ENCODE measurements around the gene INPPL1.
"Not testable (repeated sequence)": the region's sequence is repeated elsewhere in the genome, so short reads cannot be mapped to it uniquely, and the experiment has no call there.

The INPPL1 gene

GRCh38 chr11:72189455-72190250 lies 34.9 kb upstream of the INPPL1 start:
- TF ChIP-seq FOXP2 (optimal IDR thresholded peaks at IDR 0.05; ENCODE audit: control extremely low read depth, extremely low read length, insufficient read depth) (no peak), POLR2AphosphoS5 (IDR thresholded peaks at IDR 0.05; ENCODE audit: borderline replicate concordance, low read depth, low read length) (no peak), EZH2 (IDR thresholded peaks at IDR 0.05) (no peak)
- Histone ChIP-seq H3K9me3 (ENCODE audit: low read depth, low read length) (no peaks in the 10 kb centered on the region), H3K27ac (no peak overlapping the region), H3K9ac (ENCODE audit: insufficient read length) (no peak overlapping the region), H3K36me3 (ENCODE audit: insufficient read depth, low read length) (no peaks in the 10 kb centered on the region), H3K4me3 (no peak overlapping the region)
- no peak for DNase-seq (ENCODE audit: low read depth, low spot score)

GRCh38 chr11:72190631-72191071 lies 33.9 kb upstream of the INPPL1 start:
- H3K4me3 ChIP-seq, result no peak overlapping the region
- no peaks in the 10 kb centered on the region for H3K9me3 ChIP-seq (ENCODE audit: low read depth, low read length)
- no peak overlapping the region for H3K27ac ChIP-seq
- no peak for TF ChIP-seq EZH2 (IDR thresholded peaks at IDR 0.05)
- no peak for TF ChIP-seq POLR2AphosphoS5 (IDR thresholded peaks at IDR 0.05; ENCODE audit: borderline replicate concordance, low read depth, low read length)
- no peak for TF ChIP-seq FOXP2 (optimal IDR thresholded peaks at IDR 0.05; ENCODE audit: control extremely low read depth, extremely low read length, insufficient read depth)
- DNase-seq (ENCODE audit: low read depth, low spot score), result no peak
- no peak overlapping the region for H3K9ac ChIP-seq (ENCODE audit: insufficient read length)
- no peaks in the 10 kb centered on the region for H3K36me3 ChIP-seq (ENCODE audit: insufficient read depth, low read length)

GRCh38 chr11:72191961-72192381 lies 32.6 kb upstream of the INPPL1 start, which contains the start of gene FOLR1:
Gene FOLR1, plus strand, starts transcription at chr11:72192140. Its CDS starts 34 bp downstream, at chr11:72192174.
- no peak for TF ChIP-seq FOXP2 (optimal IDR thresholded peaks at IDR 0.05; ENCODE audit: control extremely low read depth, extremely low read length, insufficient read depth)
- TF ChIP-seq POLR2AphosphoS5 (IDR thresholded peaks at IDR 0.05; ENCODE audit: borderline replicate concordance, low read depth, low read length), result no peak
- TF ChIP-seq EZH2 (IDR thresholded peaks at IDR 0.05), result no peak
- Histone ChIP-seq H3K36me3 (ENCODE audit: insufficient read depth, low read length) (no peaks in the 10 kb centered on the region), H3K27ac (no peak within 1 kb of the TSS), H3K4me3 (no peak within 1 kb of the TSS), H3K9ac (ENCODE audit: insufficient read length) (no peak within 1 kb of the TSS), H3K9me3 (ENCODE audit: low read depth, low read length) (no peaks in the 10 kb centered on the region)
- no peak for DNase-seq (ENCODE audit: low read depth, low spot score)

- H3K4me3 ChIP-seq, result no peak overlapping the region
- H3K9ac ChIP-seq (ENCODE audit: insufficient read length), result no peak overlapping the region
- H3K9me3 ChIP-seq (ENCODE audit: low read depth, low read length), result no peaks in the 10 kb centered on the region
- no peak for DNase-seq (ENCODE audit: low read depth, low spot score)
- no peak overlapping the region for H3K27ac ChIP-seq
- TF ChIP-seq POLR2AphosphoS5 (IDR thresholded peaks at IDR 0.05; ENCODE audit: borderline replicate concordance, low read depth, low read length) (no peak), FOXP2 (optimal IDR thresholded peaks at IDR 0.05; ENCODE audit: control extremely low read depth, extremely low read length, insufficient read depth) (no peak), EZH2 (IDR thresholded peaks at IDR 0.05) (no peak)
- H3K36me3 ChIP-seq (ENCODE audit: insufficient read depth, low read length), result no peaks in the 10 kb centered on the region
Observed at GRCh38 chr11:72195518-72196270, 28.9 kb upstream of the INPPL1 start.

- not testable (repeated sequence) for H3K4me3 ChIP-seq; H3K27ac ChIP-seq; H3K9me3 ChIP-seq (ENCODE audit: low read depth, low read length); H3K36me3 ChIP-seq (ENCODE audit: insufficient read depth, low read length); H3K9ac ChIP-seq (ENCODE audit: insufficient read length); DNase-seq (ENCODE audit: low read depth, low spot score)
Observed at GRCh38 chr11:72201445-72201844, 23.1 kb upstream of the INPPL1 start.

- Histone ChIP-seq H3K4me3 (no peak overlapping the region), H3K9me3 (ENCODE audit: low read depth, low read length) (no peaks in the 10 kb centered on the region), H3K27ac (no peak overlapping the region), H3K36me3 (ENCODE audit: insufficient read depth, low read length) (no peaks in the 10 kb centered on the region), H3K9ac (ENCODE audit: insufficient read length) (no peak overlapping the region)
- no peak for TF ChIP-seq POLR2AphosphoS5 (IDR thresholded peaks at IDR 0.05; ENCODE audit: borderline replicate concordance, low read depth, low read length)
- TF ChIP-seq FOXP2 (optimal IDR thresholded peaks at IDR 0.05; ENCODE audit: control extremely low read depth, extremely low read length, insufficient read depth), result no peak
- no peak for TF ChIP-seq EZH2 (IDR thresholded peaks at IDR 0.05)
- no peak for DNase-seq (ENCODE audit: low read depth, low spot score)
Observed at GRCh38 chr11:72202571-72202970, 22.0 kb upstream of the INPPL1 start.

- no peaks in the 10 kb centered on the region for H3K9me3 ChIP-seq (ENCODE audit: low read depth, low read length)
- TF ChIP-seq EZH2 (IDR thresholded peaks at IDR 0.05) (no peak), POLR2AphosphoS5 (IDR thresholded peaks at IDR 0.05; ENCODE audit: borderline replicate concordance, low read depth, low read length) (no peak), FOXP2 (optimal IDR thresholded peaks at IDR 0.05; ENCODE audit: control extremely low read depth, extremely low read length, insufficient read depth) (no peak)
- no peak overlapping the region for H3K4me3 ChIP-seq
- no peak overlapping the region for H3K27ac ChIP-seq
- no peak for DNase-seq (ENCODE audit: low read depth, low spot score)
- no peak overlapping the region for H3K9ac ChIP-seq (ENCODE audit: insufficient read length)
- H3K36me3 ChIP-seq (ENCODE audit: insufficient read depth, low read length), result no peaks in the 10 kb centered on the region
Observed at GRCh38 chr11:72203163-72203562, 21.4 kb upstream of the INPPL1 start.

GRCh38 chr11:72204886-72205285 lies 19.7 kb upstream of the INPPL1 start:
- H3K36me3 ChIP-seq (ENCODE audit: insufficient read depth, low read length), result no peaks in the 10 kb centered on the region
- DNase-seq (ENCODE audit: low read depth, low spot score), result no peak
- H3K4me3 ChIP-seq, result no peak overlapping the region
- H3K9ac ChIP-seq (ENCODE audit: insufficient read length), result no peak overlapping the region
- no peak overlapping the region for H3K27ac ChIP-seq
- no peaks in the 10 kb centered on the region for H3K9me3 ChIP-seq (ENCODE audit: low read depth, low read length)
- TF ChIP-seq FOXP2 (optimal IDR thresholded peaks at IDR 0.05; ENCODE audit: control extremely low read depth, extremely low read length, insufficient read depth) (no peak), POLR2AphosphoS5 (IDR thresholded peaks at IDR 0.05; ENCODE audit: borderline replicate concordance, low read depth, low read length) (no peak), EZH2 (IDR thresholded peaks at IDR 0.05) (no peak)

- H3K4me3 ChIP-seq; H3K36me3 ChIP-seq (ENCODE audit: insufficient read depth, low read length); H3K27ac ChIP-seq; DNase-seq (ENCODE audit: low read depth, low spot score); H3K9me3 ChIP-seq (ENCODE audit: low read depth, low read length); H3K9ac ChIP-seq (ENCODE audit: insufficient read length): not testable (repeated sequence)
Observed at GRCh38 chr11:72206794-72207193, 17.8 kb upstream of the INPPL1 start.

Data from SK-N-MC (cell line).